Upper lobe of left lung (tissue), 4 donors: Measurements from ENCODE around the gene CDK11B.

Experiments
- CTCF ChIP-seq, 6 experiments: fragments of 450-650 bp in 4 of 6; fragments of 200-600 bp in 2 of 6; sonication (generic) in 2 of 6; IDR thresholded peaks; one replicate each; pipeline ENCODE4 v1.5.1; 2016 to 2019; ENCODE audit warnings: antibody characterized with exemption in 6 of 6
- POLR2A ChIP-seq, 4 donors: fragments of 450-650 bp; IDR thresholded peaks; one replicate each; pipeline ENCODE4 v1.5.1; 2016 to 2017; ENCODE audit warnings: antibody characterized with exemption in 4 of 4, mild to moderate bottlenecking in 2 of 4

- TF ChIP-seq CTCF (IDR thresholded peaks at IDR 0.05) = no peak
- no peak for TF ChIP-seq POLR2A (IDR thresholded peaks at IDR 0.05)
These were observed 60.6 kb downstream of the CDK11B start for GRCh38 chr1:1598051-1598719.
